ENCODE data around the gene WDR88. TPM values are rescaled to one million over a fixed set of nuclear protein-coding genes. Genes with fewer than 3 reads are reported as not detected.

Gene WDR88
- total RNA-seq, 1 experiment from 2014 or later, result 0.20 TPM

- DNase-seq, result peak in 1 of 2 experiments; percentile 43
- ChIA-PET POLR2A (interaction anchor here (0.7 kb wide), 1 partner anchor 18 kb away, joined by 3 read pairs; no protein-coding TSS in a partner anchor), CTCF (interaction anchor here (0.6 to 2.5 kb wide), 2 partner anchors 11 to 497 kb away, joined by 3 to 11 read pairs; no protein-coding TSS in a partner anchor)
- Histone ChIP-seq H3K9me3 (no peaks in the 10 kb centered on the region), H3K4me3 (ENCODE audit: low read depth, low read length) (peak overlapping the region; percentile 50), H3K36me3 (ENCODE audit: control insufficient read depth, insufficient read depth, low read length) (no peaks in the 10 kb centered on the region), H3K4me1 (peaks cover 11% of the 10 kb centered on the region; the same call in 1 of the 2 replicates), H3K27me3 (replicated peaks; ENCODE audit: control insufficient read depth, insufficient read depth, low read length) (no peaks in the 10 kb centered on the region)
- intact Hi-C loops (cut with micrococcal nuclease; ENCODE audit: unreplicated experiment), result loop anchor here (1.0 kb wide), 1 partner anchor 18 kb away; no protein-coding TSS in a partner anchor
- Mint-ChIP-seq H3K4me1 (ENCODE audit: low read depth, unreplicated experiment) (no peaks in the 10 kb centered on the region), H3K9me3 (ENCODE audit: unreplicated experiment) (no peaks in the 10 kb centered on the region), H3K27me3 (ENCODE audit: insufficient read depth, unreplicated experiment) (peaks cover 7% of the 10 kb centered on the region), H3K4me3 (ENCODE audit: unreplicated experiment) (peak overlapping the region; percentile 70), H3K27ac (ENCODE audit: unreplicated experiment) (no peak overlapping the region), H3K36me3 (ENCODE audit: insufficient read depth, unreplicated experiment) (peaks cover 6% of the 10 kb centered on the region)
- BruUV-seq (replicated peaks), result no TSS peak
- no peak for TF ChIP-seq CTCF (IDR thresholded peaks at IDR 0.05; ENCODE audit: insufficient read depth in 1 of 2, low read depth in 1 of 2, low read length in 1 of 2, severe bottlenecking in 1 of 2, unreplicated experiment in 1 of 2)
These were observed 63.2 kb downstream of the WDR88 start for GRCh38 chr19:33194886-33195644.

GRCh38 chr19:33195645-33196347 lies 63.9 kb downstream of the WDR88 start:
- H3K4me3 ChIP-seq (ENCODE audit: low read depth, low read length), result peak overlapping the region; percentile 50
- CTCF ChIA-PET, result interaction anchor here (0.6 to 2.5 kb wide), 2 partner anchors 12 to 496 kb away, joined by 3 to 11 read pairs; no protein-coding TSS in a partner anchor
- H3K9me3 Mint-ChIP-seq (ENCODE audit: unreplicated experiment), result no peaks in the 10 kb centered on the region
- H3K4me3 Mint-ChIP-seq (ENCODE audit: unreplicated experiment), result peak overlapping the region; percentile 70
- H3K27ac Mint-ChIP-seq (ENCODE audit: unreplicated experiment), result no peak overlapping the region
- no peaks in the 10 kb centered on the region for H3K9me3 ChIP-seq
- H3K4me1 ChIP-seq, result peaks cover 11% of the 10 kb centered on the region; the same call in 1 of the 2 replicates
- POLR2A ChIA-PET, result interaction anchor here (0.7 kb wide), 1 partner anchor 19 kb away, joined by 3 read pairs; no protein-coding TSS in a partner anchor
- H3K27me3 Mint-ChIP-seq (ENCODE audit: insufficient read depth, unreplicated experiment), result peaks cover 2% of the 10 kb centered on the region
- no TSS peak for BruUV-seq (replicated peaks)
- H3K4me1 Mint-ChIP-seq (ENCODE audit: low read depth, unreplicated experiment), result no peaks in the 10 kb centered on the region
- DNase-seq, result no peak
- TF ChIP-seq CTCF (IDR thresholded peaks at IDR 0.05; ENCODE audit: insufficient read depth in 1 of 2, low read depth in 1 of 2, low read length in 1 of 2, severe bottlenecking in 1 of 2, unreplicated experiment in 1 of 2), result no peak
- intact Hi-C loops (cut with micrococcal nuclease; ENCODE audit: unreplicated experiment), result loop anchor here (1.0 kb wide), 1 partner anchor 18 kb away; no protein-coding TSS in a partner anchor
- no peaks in the 10 kb centered on the region for H3K36me3 ChIP-seq (ENCODE audit: control insufficient read depth, insufficient read depth, low read length)
- H3K36me3 Mint-ChIP-seq (ENCODE audit: insufficient read depth, unreplicated experiment), result peaks cover 6% of the 10 kb centered on the region
- no peaks in the 10 kb centered on the region for H3K27me3 ChIP-seq (replicated peaks; ENCODE audit: control insufficient read depth, insufficient read depth, low read length)

Measured in Caco-2 (cell line).